Right lobe of liver (tissue), 4 donors: Measurements from ENCODE around the gene KCTD6.
A peak's percentile ranks its signal among the peaks of the same experiment; 100 is the strongest.

Experiments
- POLR2A ChIP-seq: fragments of 450-650 bp; IDR thresholded peaks from one replicate; pipeline ENCODE4 v1.6.1; 2017; ENCODE audit warnings: antibody characterized with exemption, mild to moderate bottlenecking
- TF ChIP-seq, protein P1 (sequence below), 4 donors: fragments of 200-600 bp in 3 of 4; fragments of 450-650 bp in 1 of 4; IDR thresholded peaks; one replicate each; pipeline versions ENCODE4 v1.5.1 to v1.8.0; 2016 to 2022; ENCODE audit warnings: antibody characterized with exemption in 4 of 4, mild to moderate bottlenecking in 2 of 4
- donor health status: DM: no; HTN: no; CAD: no.
- donor health status: DM: no; HTN: no; CAD: no.
- donor health status: DM: no; HTN: yes; CAD: no.

DNA sequence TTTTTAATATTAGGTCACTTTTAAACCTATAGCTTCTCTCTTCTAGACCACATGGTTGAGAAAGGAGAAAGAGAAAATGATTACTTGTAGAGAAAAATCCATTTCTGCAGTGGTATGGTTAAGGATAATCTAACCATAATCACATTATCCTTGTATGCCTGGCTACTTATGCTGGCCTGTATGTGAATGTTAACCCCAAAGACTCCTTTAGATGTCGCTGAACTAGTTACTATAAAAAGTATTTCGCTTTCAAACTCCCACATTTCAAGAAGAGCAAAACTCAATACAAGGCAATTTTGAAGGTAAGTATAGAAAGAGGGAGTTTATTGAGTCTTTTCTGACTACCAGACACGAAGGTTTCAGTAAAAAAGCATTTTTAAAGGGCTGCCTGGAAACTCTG, 2.2 kb downstream of the KCTD6 start:
- TF ChIP-seq, protein P1, sequence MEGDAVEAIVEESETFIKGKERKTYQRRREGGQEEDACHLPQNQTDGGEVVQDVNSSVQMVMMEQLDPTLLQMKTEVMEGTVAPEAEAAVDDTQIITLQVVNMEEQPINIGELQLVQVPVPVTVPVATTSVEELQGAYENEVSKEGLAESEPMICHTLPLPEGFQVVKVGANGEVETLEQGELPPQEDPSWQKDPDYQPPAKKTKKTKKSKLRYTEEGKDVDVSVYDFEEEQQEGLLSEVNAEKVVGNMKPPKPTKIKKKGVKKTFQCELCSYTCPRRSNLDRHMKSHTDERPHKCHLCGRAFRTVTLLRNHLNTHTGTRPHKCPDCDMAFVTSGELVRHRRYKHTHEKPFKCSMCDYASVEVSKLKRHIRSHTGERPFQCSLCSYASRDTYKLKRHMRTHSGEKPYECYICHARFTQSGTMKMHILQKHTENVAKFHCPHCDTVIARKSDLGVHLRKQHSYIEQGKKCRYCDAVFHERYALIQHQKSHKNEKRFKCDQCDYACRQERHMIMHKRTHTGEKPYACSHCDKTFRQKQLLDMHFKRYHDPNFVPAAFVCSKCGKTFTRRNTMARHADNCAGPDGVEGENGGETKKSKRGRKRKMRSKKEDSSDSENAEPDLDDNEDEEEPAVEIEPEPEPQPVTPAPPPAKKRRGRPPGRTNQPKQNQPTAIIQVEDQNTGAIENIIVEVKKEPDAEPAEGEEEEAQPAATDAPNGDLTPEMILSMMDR (IDR thresholded peaks at IDR 0.05): peak in 1 of 4 donors; percentile 12
- TF ChIP-seq POLR2A: no peak
